ENCODE data around the gene SUGT1. TPM values are rescaled to one million over a fixed set of nuclear protein-coding genes. Genes with fewer than 3 reads are reported as not detected.

Gene SUGT1
- total and polyA plus RNA-seq, 10 of the 15 experiments (the other 5 are each of a cell fraction or from before 2014, with no cell fraction given): 46.7 to 122 (median 77.3) TPM

DNA sequence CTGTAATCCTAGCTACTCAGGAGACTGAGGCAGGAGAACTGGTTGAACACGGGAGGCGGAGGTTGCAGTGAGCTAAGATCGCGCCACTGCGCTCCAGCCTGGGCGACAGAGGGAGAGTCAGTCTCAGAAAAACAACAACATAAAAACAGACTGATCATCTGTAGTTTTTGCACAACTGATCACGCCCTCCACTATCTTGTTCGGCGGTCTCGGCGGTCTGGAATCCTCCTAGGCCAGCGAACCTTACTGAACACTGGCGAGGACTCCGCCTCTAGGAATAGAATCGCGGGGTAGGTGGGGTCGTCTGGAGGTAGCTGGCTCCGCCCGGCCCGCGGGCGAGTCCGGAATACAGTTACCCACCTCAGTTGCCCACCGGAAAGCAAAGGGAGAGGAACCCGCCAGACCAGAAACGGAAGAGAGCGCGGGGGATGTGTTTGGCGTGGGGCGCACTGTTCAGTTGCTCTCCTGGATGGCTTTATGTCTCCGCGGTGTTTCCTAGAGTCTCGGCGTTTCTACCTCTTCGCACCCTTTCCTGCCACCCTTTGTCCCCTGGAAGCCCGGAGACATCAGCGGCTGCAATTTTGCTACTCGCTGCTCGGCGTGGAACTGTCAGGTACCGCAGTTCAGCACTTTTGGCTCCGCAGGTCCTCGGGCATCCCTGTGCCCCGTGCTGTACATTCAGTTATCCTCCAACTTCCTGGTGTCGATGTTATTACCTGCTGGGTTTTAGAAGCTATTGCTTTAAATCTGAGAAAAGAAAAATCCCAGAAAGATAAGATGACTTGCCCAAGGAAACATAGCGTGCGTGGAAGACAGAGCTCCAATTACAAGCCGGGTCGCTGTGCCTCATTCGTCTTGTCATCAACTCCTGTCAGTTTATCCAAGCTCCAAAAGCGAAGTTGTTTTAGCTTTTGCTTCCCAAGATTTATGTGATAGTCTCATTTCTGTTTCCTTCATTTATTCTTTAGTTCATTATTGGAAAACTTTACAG lies 35.3 kb upstream of the SUGT1 start:
- ATAC-seq (peak; percentile 96), FAIRE-seq (no peak), DNase-seq (ENCODE audit: low read depth, low spot score) (peak; percentile 56)
- H3K36me3 ChIP-seq (ENCODE audit: control insufficient read depth in 2 of 2, insufficient read depth in 2 of 2, low read length in 1 of 2): no peaks in the 10 kb centered on the region
- under 1% methylated on average over 51 of the region's 51 CpGs for WGBS (ENCODE audit: insufficient coverage, insufficient replicate concordance, low lambda C conversion rate, missing lambda C conversion rate)
- peak overlapping the region; percentile 58 for H3K27ac ChIP-seq (ENCODE audit: control insufficient read depth, insufficient read depth)
- peaks cover 6% of the 10 kb centered on the region; the same call in 1 of the 2 replicates for H3K4me1 ChIP-seq (ENCODE audit: control insufficient read depth, insufficient read depth, low read length)
- ChIA-PET POLR2A (interaction anchor here (0.6 to 3.1 kb wide), 6 partner anchors 35 to 191 kb away, joined by 3 to 19 read pairs (median 3); partner anchors contain the start of gene SUGT1), RAD21 (ENCODE audit: unreplicated experiment) (interaction anchor here (0.6 to 2.9 kb wide), 12 partner anchors 9 to 396 kb away, joined by 3 to 30 read pairs (median 5); partner anchors contain the start of gene SUGT1), CTCF (interaction anchor here (0.7 to 2.5 kb wide), 8 partner anchors 35 to 1238 kb away, joined by 3 to 33 read pairs (median 5); partner anchors contain the start of gene SUGT1), SMC1A (ENCODE audit: uncharacterized antibody, unreplicated experiment) (interaction anchor here (0.7 to 3.5 kb wide), 17 partner anchors 21 to 534 kb away, joined by 3 to 28 read pairs (median 3); partner anchors contain the start of gene SUGT1)
- peak overlapping the region; percentile 97 for H2AFZ ChIP-seq (ENCODE audit: control insufficient read depth, low read depth, low read length)
- no peaks in the 10 kb centered on the region for H3K27me3 ChIP-seq (replicated peaks in 1 of 2; ENCODE audit: control insufficient read depth in 2 of 2, insufficient read depth in 2 of 2, low read length in 1 of 2)
- H3K79me2 ChIP-seq (ENCODE audit: control insufficient read depth, insufficient read depth, low read length): peaks cover 8% of the 10 kb centered on the region
- in situ Hi-C loops (cut with MboI): loop anchor here (10.0 kb wide), 1 partner anchor 347 kb away; no protein-coding TSS in a partner anchor
- intact Hi-C loops (cut with micrococcal nuclease; ENCODE audit: unreplicated experiment): loop anchor here (1.0 to 2.0 kb wide), 2 partner anchors 35 to 191 kb away; partner anchors contain the start of gene SUGT1
- H3K9me3 ChIP-seq (replicated peaks; ENCODE audit: control insufficient read depth, insufficient read depth, low read length): no peaks in the 10 kb centered on the region
- TSS peak; percentile 82 for BruUV-seq (replicated peaks)
- H4K20me1 ChIP-seq (ENCODE audit: control insufficient read depth, insufficient read depth): no peaks in the 10 kb centered on the region
- H3K4me2 ChIP-seq (ENCODE audit: control insufficient read depth, insufficient read depth): peak overlapping the region; percentile 78
- H3K4me3 ChIP-seq: peak overlapping the region; percentile 98
- H3K9ac ChIP-seq (ENCODE audit: control insufficient read depth, insufficient read depth, low read length): peak overlapping the region; percentile 76
- peak; percentile 82; the same call in 1 of the 2 replicates for TF ChIP-seq STAT1 (conservative IDR thresholded peaks at IDR 0.05)
- TF ChIP-seq TCF7 (IDR thresholded peaks at IDR 0.05; ENCODE audit: borderline replicate concordance): peak; percentile 59
- no peak for TF ChIP-seq NRF1 (conservative IDR thresholded peaks at IDR 0.05; ENCODE audit: low read depth, low read length)
- TF ChIP-seq, protein P1, sequence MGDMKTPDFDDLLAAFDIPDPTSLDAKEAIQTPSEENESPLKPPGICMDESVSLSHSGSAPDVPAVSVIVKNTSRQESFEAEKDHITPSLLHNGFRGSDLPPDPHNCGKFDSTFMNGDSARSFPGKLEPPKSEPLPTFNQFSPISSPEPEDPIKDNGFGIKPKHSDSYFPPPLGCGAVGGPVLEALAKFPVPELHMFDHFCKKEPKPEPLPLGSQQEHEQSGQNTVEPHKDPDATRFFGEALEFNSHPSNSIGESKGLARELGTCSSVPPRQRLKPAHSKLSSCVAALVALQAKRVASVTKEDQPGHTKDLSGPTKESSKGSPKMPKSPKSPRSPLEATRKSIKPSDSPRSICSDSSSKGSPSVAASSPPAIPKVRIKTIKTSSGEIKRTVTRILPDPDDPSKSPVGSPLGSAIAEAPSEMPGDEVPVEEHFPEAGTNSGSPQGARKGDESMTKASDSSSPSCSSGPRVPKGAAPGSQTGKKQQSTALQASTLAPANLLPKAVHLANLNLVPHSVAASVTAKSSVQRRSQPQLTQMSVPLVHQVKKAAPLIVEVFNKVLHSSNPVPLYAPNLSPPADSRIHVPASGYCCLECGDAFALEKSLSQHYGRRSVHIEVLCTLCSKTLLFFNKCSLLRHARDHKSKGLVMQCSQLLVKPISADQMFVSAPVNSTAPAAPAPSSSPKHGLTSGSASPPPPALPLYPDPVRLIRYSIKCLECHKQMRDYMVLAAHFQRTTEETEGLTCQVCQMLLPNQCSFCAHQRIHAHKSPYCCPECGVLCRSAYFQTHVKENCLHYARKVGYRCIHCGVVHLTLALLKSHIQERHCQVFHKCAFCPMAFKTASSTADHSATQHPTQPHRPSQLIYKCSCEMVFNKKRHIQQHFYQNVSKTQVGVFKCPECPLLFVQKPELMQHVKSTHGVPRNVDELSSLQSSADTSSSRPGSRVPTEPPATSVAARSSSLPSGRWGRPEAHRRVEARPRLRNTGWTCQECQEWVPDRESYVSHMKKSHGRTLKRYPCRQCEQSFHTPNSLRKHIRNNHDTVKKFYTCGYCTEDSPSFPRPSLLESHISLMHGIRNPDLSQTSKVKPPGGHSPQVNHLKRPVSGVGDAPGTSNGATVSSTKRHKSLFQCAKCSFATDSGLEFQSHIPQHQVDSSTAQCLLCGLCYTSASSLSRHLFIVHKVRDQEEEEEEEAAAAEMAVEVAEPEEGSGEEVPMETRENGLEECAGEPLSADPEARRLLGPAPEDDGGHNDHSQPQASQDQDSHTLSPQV (IDR thresholded peaks at IDR 0.05): no peak
- TF ChIP-seq CHD4 (IDR thresholded peaks at IDR 0.05): no peak
- TF ChIP-seq, protein P2, sequence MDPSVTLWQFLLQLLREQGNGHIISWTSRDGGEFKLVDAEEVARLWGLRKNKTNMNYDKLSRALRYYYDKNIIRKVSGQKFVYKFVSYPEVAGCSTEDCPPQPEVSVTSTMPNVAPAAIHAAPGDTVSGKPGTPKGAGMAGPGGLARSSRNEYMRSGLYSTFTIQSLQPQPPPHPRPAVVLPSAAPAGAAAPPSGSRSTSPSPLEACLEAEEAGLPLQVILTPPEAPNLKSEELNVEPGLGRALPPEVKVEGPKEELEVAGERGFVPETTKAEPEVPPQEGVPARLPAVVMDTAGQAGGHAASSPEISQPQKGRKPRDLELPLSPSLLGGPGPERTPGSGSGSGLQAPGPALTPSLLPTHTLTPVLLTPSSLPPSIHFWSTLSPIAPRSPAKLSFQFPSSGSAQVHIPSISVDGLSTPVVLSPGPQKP (IDR thresholded peaks at IDR 0.05; ENCODE audit: low read depth, low read length): peak; percentile 64
- no peak for TF ChIP-seq SUPT20H (IDR thresholded peaks at IDR 0.05; ENCODE audit: borderline replicate concordance, control insufficient read depth, low read depth, low read length)
- TF ChIP-seq RELA (IDR thresholded peaks at IDR 0.05; ENCODE audit: borderline replicate concordance, partially characterized antibody): no peak
- TF ChIP-seq SMAD5 (IDR thresholded peaks at IDR 0.05; ENCODE audit: low read depth): no peak; the same call in 1 of the 2 replicates
- no peak for TF ChIP-seq HDGF (IDR thresholded peaks at IDR 0.05)
- no peak for TF ChIP-seq NFIC (IDR thresholded peaks at IDR 0.05; ENCODE audit: low read depth, low read length)
- TF ChIP-seq, protein P3, sequence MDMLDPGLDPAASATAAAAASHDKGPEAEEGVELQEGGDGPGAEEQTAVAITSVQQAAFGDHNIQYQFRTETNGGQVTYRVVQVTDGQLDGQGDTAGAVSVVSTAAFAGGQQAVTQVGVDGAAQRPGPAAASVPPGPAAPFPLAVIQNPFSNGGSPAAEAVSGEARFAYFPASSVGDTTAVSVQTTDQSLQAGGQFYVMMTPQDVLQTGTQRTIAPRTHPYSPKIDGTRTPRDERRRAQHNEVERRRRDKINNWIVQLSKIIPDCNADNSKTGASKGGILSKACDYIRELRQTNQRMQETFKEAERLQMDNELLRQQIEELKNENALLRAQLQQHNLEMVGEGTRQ (IDR thresholded peaks at IDR 0.05; ENCODE audit: borderline replicate concordance, low read depth, low read length): no peak
- no peak for TF ChIP-seq KDM1A (IDR thresholded peaks at IDR 0.05; ENCODE audit: borderline replicate concordance)
- TF ChIP-seq SMARCA5 (IDR thresholded peaks at IDR 0.05): peak; percentile 81
- 0 out of 2 replicates have a peak, but pooled peaks have one; percentile 28 for TF ChIP-seq EED (IDR thresholded peaks at IDR 0.05; ENCODE audit: low read depth)
- no peak for TF ChIP-seq MYB (IDR thresholded peaks at IDR 0.05; ENCODE audit: borderline replicate concordance, low read depth, low read length)

All from GM12878 (cell line).